Suprapubic skin (tissue), 4 donors: ENCODE data around the gene KIRREL3. TPM values are rescaled to one million over a fixed set of nuclear protein-coding genes. Genes with fewer than 3 reads are reported as not detected.
A peak's percentile ranks its signal among the peaks of the same experiment; 100 is the strongest.

ENCODE experiments used
- DNase-seq, 2 donors: peaks; one replicate each; pipeline ENCODE4 v3.0.0-alpha.2; 2019; ENCODE audit warnings: low spot score in 2 of 2
- H3K27ac ChIP-seq: fragments of 200-600 bp; sonication (generic); one replicate; pipeline ENCODE4 v1.5.1; 2019
- H3K27me3 ChIP-seq: fragments of 200-600 bp; sonication (generic); one replicate; pipeline ENCODE4 v1.5.1; 2019
- H3K36me3 ChIP-seq: fragments of 200-600 bp; sonication (generic); one replicate; pipeline ENCODE4 v1.5.1; 2019
- H3K4me1 ChIP-seq: fragments of 200-600 bp; sonication (generic); one replicate; pipeline ENCODE4 v1.5.1; 2019
- H3K4me3 ChIP-seq: fragments of 200-600 bp; sonication (generic); one replicate; pipeline ENCODE4 v1.5.1; 2019; ENCODE audit warnings: mild to moderate bottlenecking
- H3K9me3 ChIP-seq: fragments of 200-600 bp; sonication (generic); one replicate; pipeline ENCODE4 v1.5.1; 2019
- EP300 ChIP-seq: sonication (generic); formaldehyde crosslinking; IDR thresholded peaks from one replicate; pipeline ENCODE4 v1.6.1; 2017; ENCODE audit warnings: antibody characterized with exemption
- POLR2A ChIP-seq, 2 donors: fragments of 450-650 bp; IDR thresholded peaks; one replicate each; pipeline ENCODE4 v1.6.1; 2017; ENCODE audit warnings: antibody characterized with exemption in 2 of 2, mild to moderate bottlenecking in 2 of 2, moderate library complexity in 2 of 2
- POLR2AphosphoS5 ChIP-seq, 3 donors: sonication (generic); formaldehyde crosslinking; IDR thresholded peaks; one replicate each; pipeline ENCODE4 v1.6.1; 2017; ENCODE audit warnings: antibody characterized with exemption in 3 of 3
- WGBS: methylation state at CpG from one replicate; pipeline ENCODE4 v1.1.5; 2018; 5-methylcytosine and 5-hydroxymethylcytosine counted together
- total RNA-seq, 4 donors: library from RNA; depleted of rRNA; stranded (reverse); fragments of >200 nt; gene quantifications; one replicate each; pipeline ENCODE4 v1.1.0, GENCODE V29; 2016
- TF ChIP-seq, protein P1 (sequence below), 2 donors: fragments of 200-600 bp in 1 of 2; fragments of 450-650 bp in 1 of 2; sonication (generic) in 1 of 2; IDR thresholded peaks; one replicate each; pipeline ENCODE4 v1.5.1; 2016 to 2019; ENCODE audit warnings: antibody characterized with exemption in 2 of 2, mild to moderate bottlenecking in 1 of 2, moderate library complexity in 1 of 2

KIRREL3 gene
- total RNA-seq, 4 donors from 2014 or later, result 0.17 TPM; not detected in 3

- peaks cover 9% of the 10 kb centered on the region for H3K4me1 ChIP-seq
- WGBS, result 76% methylated on average over 4 of the region's 4 CpGs
- no peaks in the 10 kb centered on the region for H3K9me3 ChIP-seq
- no peak for DNase-seq
- TF ChIP-seq POLR2AphosphoS5 (IDR thresholded peaks at IDR 0.05) (no peak), EP300 (no peak), POLR2A (IDR thresholded peaks at IDR 0.05) (no peak)
- TF ChIP-seq, protein P1, sequence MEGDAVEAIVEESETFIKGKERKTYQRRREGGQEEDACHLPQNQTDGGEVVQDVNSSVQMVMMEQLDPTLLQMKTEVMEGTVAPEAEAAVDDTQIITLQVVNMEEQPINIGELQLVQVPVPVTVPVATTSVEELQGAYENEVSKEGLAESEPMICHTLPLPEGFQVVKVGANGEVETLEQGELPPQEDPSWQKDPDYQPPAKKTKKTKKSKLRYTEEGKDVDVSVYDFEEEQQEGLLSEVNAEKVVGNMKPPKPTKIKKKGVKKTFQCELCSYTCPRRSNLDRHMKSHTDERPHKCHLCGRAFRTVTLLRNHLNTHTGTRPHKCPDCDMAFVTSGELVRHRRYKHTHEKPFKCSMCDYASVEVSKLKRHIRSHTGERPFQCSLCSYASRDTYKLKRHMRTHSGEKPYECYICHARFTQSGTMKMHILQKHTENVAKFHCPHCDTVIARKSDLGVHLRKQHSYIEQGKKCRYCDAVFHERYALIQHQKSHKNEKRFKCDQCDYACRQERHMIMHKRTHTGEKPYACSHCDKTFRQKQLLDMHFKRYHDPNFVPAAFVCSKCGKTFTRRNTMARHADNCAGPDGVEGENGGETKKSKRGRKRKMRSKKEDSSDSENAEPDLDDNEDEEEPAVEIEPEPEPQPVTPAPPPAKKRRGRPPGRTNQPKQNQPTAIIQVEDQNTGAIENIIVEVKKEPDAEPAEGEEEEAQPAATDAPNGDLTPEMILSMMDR (IDR thresholded peaks at IDR 0.05), result no peak
- H3K4me3 ChIP-seq, result no peak overlapping the region
- peaks cover 2% of the 10 kb centered on the region for H3K27me3 ChIP-seq
- no peaks in the 10 kb centered on the region for H3K36me3 ChIP-seq
- no peak overlapping the region for H3K27ac ChIP-seq
Measured at GRCh38 chr11:126587541-126587940, 413.0 kb downstream of the KIRREL3 start.

- WGBS, result 30% methylated on average over 23 of the region's 23 CpGs
- H3K4me1 ChIP-seq, result peaks cover 9% of the 10 kb centered on the region
- H3K27me3 ChIP-seq, result peaks cover 2% of the 10 kb centered on the region
- peak in 1 of 2 donors; percentile 75 for DNase-seq
- H3K27ac ChIP-seq, result peak overlapping the region; percentile 42
- peak overlapping the region; percentile 7 for H3K4me3 ChIP-seq
- H3K36me3 ChIP-seq, result no peaks in the 10 kb centered on the region
- TF ChIP-seq POLR2AphosphoS5 (IDR thresholded peaks at IDR 0.05), result no peak
- TF ChIP-seq, protein P1 (IDR thresholded peaks at IDR 0.05), result no peak
- TF ChIP-seq EP300, result no peak
- no peak for TF ChIP-seq POLR2A (IDR thresholded peaks at IDR 0.05)
- no peaks in the 10 kb centered on the region for H3K9me3 ChIP-seq
Measured at GRCh38 chr11:126585774-126586491, 414.6 kb downstream of the KIRREL3 start.

DNA sequence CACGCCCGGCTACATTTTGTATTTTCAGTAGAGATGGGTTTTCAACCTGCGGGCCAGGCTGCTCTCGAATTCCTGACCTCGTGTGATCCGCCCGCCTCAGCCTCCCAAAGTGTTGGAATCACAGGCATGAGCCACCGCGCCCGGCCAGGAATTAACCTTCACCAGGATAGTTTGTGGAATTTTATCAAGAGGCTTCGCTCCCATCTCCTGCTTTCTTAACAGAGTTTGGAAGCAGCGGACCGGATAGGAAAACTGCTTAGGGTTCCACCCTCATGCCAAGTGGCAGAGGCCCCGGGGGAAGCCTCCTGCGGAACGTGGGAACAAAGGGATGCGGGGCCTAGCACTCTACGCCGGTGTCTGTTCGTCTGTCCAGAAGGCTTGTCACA is 415.2 kb downstream of the KIRREL3 start:
- DNase-seq, result no peak
- no peaks in the 10 kb centered on the region for H3K27me3 ChIP-seq
- WGBS, result 73% methylated on average over 13 of the region's 20 CpGs
- no peaks in the 10 kb centered on the region for H3K9me3 ChIP-seq
- TF ChIP-seq, protein P1 (IDR thresholded peaks at IDR 0.05), result no peak
- TF ChIP-seq POLR2A (IDR thresholded peaks at IDR 0.05) (no peak), EP300 (no peak), POLR2AphosphoS5 (IDR thresholded peaks at IDR 0.05) (no peak)
- H3K4me1 ChIP-seq, result peaks cover 9% of the 10 kb centered on the region
- H3K4me3 ChIP-seq, result peak overlapping the region; percentile 7
- no peaks in the 10 kb centered on the region for H3K36me3 ChIP-seq
- peak overlapping the region; percentile 42 for H3K27ac ChIP-seq

GRCh38 chr11:126583594-126584427 is 416.8 kb downstream of the KIRREL3 start:
- WGBS, result 91% methylated on average over 21 of the region's 26 CpGs
- H3K9me3 ChIP-seq, result no peaks in the 10 kb centered on the region
- TF ChIP-seq EP300, result no peak
- no peak for TF ChIP-seq POLR2A (IDR thresholded peaks at IDR 0.05)
- TF ChIP-seq POLR2AphosphoS5 (IDR thresholded peaks at IDR 0.05), result no peak
- TF ChIP-seq, protein P1 (IDR thresholded peaks at IDR 0.05), result no peak
- no peaks in the 10 kb centered on the region for H3K36me3 ChIP-seq
- H3K4me3 ChIP-seq, result no peak overlapping the region
- H3K27ac ChIP-seq, result no peak overlapping the region
- no peaks in the 10 kb centered on the region for H3K27me3 ChIP-seq
- peaks cover 9% of the 10 kb centered on the region for H3K4me1 ChIP-seq
- DNase-seq, result no peak

DNA sequence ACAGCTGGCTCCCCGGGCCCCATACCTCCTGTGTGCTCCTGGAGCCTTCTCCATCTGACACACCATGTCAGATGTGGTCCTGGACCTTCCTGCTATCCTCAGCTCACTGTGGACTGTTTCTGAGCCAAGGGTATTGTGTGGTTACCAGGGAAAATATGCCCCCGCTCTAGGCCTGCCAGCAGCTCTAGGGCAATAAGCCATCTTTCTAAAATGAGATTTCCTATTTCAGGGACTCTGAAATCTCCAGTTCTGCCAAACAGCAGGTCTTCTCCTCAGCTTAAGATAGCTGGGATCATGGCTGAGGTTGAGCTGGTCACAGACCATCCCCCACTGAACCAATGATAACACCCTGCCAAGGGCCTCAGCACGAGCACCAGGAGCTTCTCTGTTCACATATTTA is 417.5 kb downstream of the KIRREL3 start:
- no peak for DNase-seq
- Histone ChIP-seq H3K27me3 (no peaks in the 10 kb centered on the region), H3K36me3 (no peaks in the 10 kb centered on the region), H3K9me3 (no peaks in the 10 kb centered on the region), H3K4me3 (no peak overlapping the region), H3K27ac (no peak overlapping the region), H3K4me1 (peaks cover 9% of the 10 kb centered on the region)
- TF ChIP-seq POLR2AphosphoS5 (IDR thresholded peaks at IDR 0.05) (no peak), POLR2A (IDR thresholded peaks at IDR 0.05) (no peak), EP300 (no peak)
- TF ChIP-seq, protein P1 (IDR thresholded peaks at IDR 0.05), result no peak
- 77% methylated on average over 3 of the region's 3 CpGs for WGBS
